GM12864 (cell line): ENCODE results near the gene AZIN2.

ENCODE experiments used
- DNase-seq: peaks from one replicate; pipeline ENCODE4 v3.0.0-alpha.2; 2011; ENCODE audit warnings: low read depth
- H3K4me3 ChIP-seq: 2 replicates; pipeline ENCODE4 v1.5.1; 2011; ENCODE audit warnings: mild to moderate bottlenecking, low read depth, low read length, control low read depth
- TF ChIP-seq, protein P1 (sequence below): IDR thresholded peaks from 2 replicates; pipeline ENCODE4 v1.5.1; 2011; ENCODE audit warnings: low read depth, mild to moderate bottlenecking, moderate library complexity, low read length, control low read depth, inconsistent platforms; ENCODE audit errors: missing control alignments

AZIN2 gene

DNA sequence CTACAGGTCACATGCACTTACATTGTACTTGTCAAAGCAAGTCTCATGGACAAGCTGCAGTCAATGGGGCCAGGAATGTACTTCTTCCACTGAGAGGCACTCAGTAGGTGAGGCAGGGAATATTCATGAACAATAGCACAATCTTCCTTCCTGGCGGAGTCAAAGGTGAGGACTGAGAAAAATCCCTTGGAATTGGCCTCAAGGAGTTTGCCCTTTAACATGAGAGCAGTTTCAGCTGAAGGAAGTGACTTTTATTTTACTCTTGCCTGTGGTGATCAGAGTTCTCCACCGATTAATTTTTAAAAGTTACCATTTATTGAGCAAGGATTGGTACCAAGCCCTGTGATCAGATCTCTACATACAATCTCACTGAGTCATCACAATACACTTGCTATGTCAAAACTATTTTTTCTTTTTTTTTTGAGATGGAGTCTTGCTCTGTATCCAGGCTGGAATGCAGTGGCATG, 33.1 kb upstream of the AZIN2 start:
- TF ChIP-seq, protein P1, sequence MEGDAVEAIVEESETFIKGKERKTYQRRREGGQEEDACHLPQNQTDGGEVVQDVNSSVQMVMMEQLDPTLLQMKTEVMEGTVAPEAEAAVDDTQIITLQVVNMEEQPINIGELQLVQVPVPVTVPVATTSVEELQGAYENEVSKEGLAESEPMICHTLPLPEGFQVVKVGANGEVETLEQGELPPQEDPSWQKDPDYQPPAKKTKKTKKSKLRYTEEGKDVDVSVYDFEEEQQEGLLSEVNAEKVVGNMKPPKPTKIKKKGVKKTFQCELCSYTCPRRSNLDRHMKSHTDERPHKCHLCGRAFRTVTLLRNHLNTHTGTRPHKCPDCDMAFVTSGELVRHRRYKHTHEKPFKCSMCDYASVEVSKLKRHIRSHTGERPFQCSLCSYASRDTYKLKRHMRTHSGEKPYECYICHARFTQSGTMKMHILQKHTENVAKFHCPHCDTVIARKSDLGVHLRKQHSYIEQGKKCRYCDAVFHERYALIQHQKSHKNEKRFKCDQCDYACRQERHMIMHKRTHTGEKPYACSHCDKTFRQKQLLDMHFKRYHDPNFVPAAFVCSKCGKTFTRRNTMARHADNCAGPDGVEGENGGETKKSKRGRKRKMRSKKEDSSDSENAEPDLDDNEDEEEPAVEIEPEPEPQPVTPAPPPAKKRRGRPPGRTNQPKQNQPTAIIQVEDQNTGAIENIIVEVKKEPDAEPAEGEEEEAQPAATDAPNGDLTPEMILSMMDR = no peak
- H3K4me3 ChIP-seq = no peak overlapping the region
- no peak for DNase-seq

DNA sequence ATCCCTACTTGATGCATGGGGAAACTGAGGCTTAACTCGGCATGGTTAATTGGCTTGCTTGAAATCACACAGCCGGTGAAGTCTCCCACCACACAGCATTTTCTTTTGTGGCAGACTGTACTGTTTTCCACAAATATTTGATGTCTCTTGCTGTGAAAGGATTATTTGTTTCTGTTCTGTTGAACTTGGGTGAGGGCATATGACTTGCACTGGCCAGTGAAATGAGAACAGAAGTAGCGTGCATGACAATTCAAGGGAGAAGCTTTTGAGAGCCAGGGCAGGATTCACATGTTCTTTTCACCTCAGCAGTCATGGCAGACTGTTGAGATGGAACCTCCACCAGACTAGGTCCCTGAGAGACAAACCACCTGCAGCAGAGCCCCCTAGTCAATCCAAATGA, 32.5 kb upstream of the AZIN2 start:
- DNase-seq = no peak
- TF ChIP-seq, protein P1 = no peak
- H3K4me3 ChIP-seq = no peak overlapping the region

DNA sequence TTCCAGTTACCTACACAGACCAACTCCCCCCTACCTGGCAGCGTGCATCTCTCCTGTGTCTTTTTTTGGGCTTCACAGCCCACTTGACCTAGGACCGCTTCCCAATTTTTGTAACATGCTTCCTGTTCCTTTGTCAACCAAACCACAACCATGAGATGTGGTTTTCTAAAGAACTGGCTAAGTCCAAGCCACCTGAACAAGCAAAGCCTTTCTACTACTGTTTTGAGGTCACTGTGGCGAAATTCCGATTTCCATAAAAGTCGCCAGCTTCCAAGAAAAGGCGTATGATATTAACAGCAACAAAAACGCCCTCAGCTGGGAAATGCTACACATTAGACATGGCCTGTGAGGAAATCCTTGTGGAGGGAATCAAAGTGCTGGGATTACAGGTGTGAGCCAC, 31.6 kb upstream of the AZIN2 start:
- no peak overlapping the region for H3K4me3 ChIP-seq
- TF ChIP-seq, protein P1 = no peak
- DNase-seq = no peak

DNA sequence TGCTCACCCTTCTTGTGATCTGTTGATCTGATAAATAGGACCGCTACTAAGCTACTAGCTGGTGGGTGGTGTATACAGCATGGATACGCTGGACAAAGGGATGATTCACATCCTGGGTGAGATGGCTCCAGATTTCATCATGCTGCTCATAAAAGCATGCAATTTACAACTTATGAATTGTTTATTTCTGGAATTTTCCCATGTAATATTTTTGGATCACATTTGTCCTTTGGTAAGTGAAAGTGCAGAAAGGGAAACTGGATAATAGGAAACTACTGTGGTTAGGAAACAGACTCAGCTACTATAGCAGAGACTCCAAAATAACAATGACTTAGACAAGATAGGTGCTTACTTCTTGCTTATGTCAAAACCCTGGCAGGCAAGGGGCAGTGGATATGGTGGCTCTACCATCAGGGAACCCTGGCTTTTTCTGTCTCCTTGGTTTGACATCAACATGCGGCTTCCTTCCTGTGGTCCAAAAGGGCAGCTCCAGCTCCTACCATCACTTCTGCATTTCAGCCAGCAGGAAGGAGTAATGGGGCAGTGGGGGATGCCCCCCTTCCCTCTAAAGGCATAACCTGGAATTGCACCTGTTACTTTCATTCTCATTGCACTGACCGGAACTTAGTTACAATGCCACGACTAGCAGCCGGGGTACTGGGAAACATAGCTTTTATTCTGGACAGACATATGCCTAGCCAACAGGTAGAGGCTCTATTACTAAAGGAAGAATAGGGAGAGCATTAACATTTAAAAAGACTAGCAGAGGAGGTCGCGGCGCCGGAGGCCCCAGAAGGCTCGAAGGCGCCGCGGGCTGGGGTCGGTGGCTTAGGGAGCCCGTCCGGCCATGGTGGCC, 30.5 kb upstream of the AZIN2 start:
- TF ChIP-seq, protein P1 = no peak
- H3K4me3 ChIP-seq = no peak overlapping the region
- no peak for DNase-seq

DNA sequence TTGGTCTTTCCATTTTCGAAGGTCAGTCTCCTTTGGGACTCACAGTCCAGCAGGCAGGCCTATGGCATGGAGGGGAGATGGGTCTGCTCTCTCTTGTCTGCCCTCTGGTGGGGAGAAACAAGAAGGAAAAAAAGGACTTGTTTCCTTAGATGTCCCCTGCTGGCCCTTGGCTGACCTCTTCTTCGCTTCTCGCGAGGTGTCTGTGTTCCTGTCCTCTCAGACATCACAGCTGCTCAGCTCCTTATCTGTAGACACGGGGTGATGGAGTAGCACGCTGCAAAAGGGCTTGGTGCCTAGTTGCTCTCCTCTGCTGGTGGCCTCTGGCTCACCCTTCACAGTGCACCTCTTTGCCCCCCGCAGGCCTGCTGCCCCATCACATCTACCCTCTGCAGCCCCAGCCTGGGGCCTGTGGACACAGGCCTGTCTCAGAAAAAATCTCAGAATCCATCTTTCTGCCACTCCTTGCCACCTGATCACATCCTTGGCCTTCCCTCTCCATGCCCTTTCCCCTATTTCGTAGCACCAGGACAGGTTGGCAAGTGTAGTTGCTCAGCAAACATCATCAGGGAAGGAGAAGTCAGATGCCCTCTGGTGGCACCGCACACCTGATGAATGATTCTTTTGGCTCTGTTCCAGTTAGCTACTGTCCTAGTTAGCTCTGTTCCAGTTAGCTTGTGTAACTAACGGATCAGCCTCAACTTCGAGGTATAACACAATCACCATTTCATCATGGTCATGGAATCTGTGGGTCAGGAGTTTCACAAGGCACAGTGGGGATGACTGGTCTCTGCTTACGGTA, 25.5 kb upstream of the AZIN2 start:
- no peak for DNase-seq

DNA sequence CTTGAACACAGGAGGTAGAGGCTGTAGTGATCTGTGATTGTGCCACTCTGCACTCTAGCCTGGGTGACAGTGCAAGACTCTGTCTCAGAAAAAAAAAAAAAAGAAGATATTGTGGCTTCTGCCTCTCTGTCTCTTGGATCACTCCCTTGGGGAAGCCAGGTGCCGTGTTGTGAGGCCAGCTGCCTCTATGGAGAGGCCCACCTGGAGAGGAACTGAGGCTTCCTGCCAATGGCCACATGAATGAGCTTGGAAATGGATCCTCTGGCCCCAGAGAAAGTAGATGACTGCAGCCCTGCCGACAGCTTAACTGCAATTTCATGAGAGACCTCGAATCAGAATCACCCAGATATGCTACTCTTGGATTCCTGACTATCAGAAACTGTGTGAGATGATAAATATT, 24.5 kb upstream of the AZIN2 start:
- no peak overlapping the region for H3K4me3 ChIP-seq
- DNase-seq = no peak
- TF ChIP-seq, protein P1 = no peak

More for the DNA sequence above, 25.5 kb upstream of the AZIN2 start:
- TF ChIP-seq, protein P1 = peak; percentile 80
- no peak overlapping the region for H3K4me3 ChIP-seq
